ENCODE measurements around the gene GLI1.

The GLI1 gene

GRCh38 chr12:57459750-57460467 is at the start of gene GLI1:
GLI1 (plus strand) TSS chr12:57459785; CDS start chr12:57463692, 3,907 bp downstream.
- TF ChIP-seq EGR1 (IDR thresholded peaks at IDR 0.05) (0 out of 2 replicates have a peak, but pooled peaks have one; percentile 16), ZBTB7A (IDR thresholded peaks at IDR 0.05; ENCODE audit: low read depth) (peak; percentile 97), CEBPB (IDR thresholded peaks at IDR 0.05) (no peak), YY1 (IDR thresholded peaks at IDR 0.05; ENCODE audit: low read depth) (no peak), TAF1 (IDR thresholded peaks at IDR 0.05; ENCODE audit: low read depth) (no peak), EP300 (IDR thresholded peaks at IDR 0.05; ENCODE audit: borderline replicate concordance) (no peak), RAD21 (IDR thresholded peaks at IDR 0.05; ENCODE audit: low read depth) (no peak), MAX (IDR thresholded peaks at IDR 0.05) (no peak), USF1 (IDR thresholded peaks at IDR 0.05) (no peak), REST (IDR thresholded peaks at IDR 0.05; ENCODE audit: low read depth) (no peak)

- no peak for TF ChIP-seq TEAD4 (IDR thresholded peaks at IDR 0.05)
- no peak for TF ChIP-seq USF1 (IDR thresholded peaks at IDR 0.05)
- TF ChIP-seq YY1 (IDR thresholded peaks at IDR 0.05; ENCODE audit: low read depth), result no peak
- TF ChIP-seq TCF12 (IDR thresholded peaks at IDR 0.05; ENCODE audit: low read depth), result no peak
- no peak for TF ChIP-seq EP300 (IDR thresholded peaks at IDR 0.05; ENCODE audit: borderline replicate concordance)
- TF ChIP-seq NFIC (IDR thresholded peaks at IDR 0.05), result no peak
- no peak for TF ChIP-seq RAD21 (IDR thresholded peaks at IDR 0.05; ENCODE audit: low read depth)
- no peak for TF ChIP-seq FOXM1 (IDR thresholded peaks at IDR 0.05; ENCODE audit: borderline replicate concordance, low read depth)
- TF ChIP-seq EGR1 (IDR thresholded peaks at IDR 0.05), result no peak
- TF ChIP-seq MAX (IDR thresholded peaks at IDR 0.05), result no peak
- TF ChIP-seq CEBPB (IDR thresholded peaks at IDR 0.05), result no peak
- TF ChIP-seq TAF1 (IDR thresholded peaks at IDR 0.05; ENCODE audit: low read depth), result no peak
- no peak for TF ChIP-seq CREB1 (IDR thresholded peaks at IDR 0.05; ENCODE audit: low read depth)
- TF ChIP-seq ZBTB7A (IDR thresholded peaks at IDR 0.05; ENCODE audit: low read depth), result no peak
- TF ChIP-seq REST (IDR thresholded peaks at IDR 0.05; ENCODE audit: low read depth), result no peak
Observed at GRCh38 chr12:57410534-57410933, 49.1 kb upstream of the GLI1 start.

GRCh38 chr12:57415088-57415487 is 44.5 kb upstream of the GLI1 start:
- TF ChIP-seq YY1 (IDR thresholded peaks at IDR 0.05; ENCODE audit: low read depth) (no peak), TCF12 (IDR thresholded peaks at IDR 0.05; ENCODE audit: low read depth) (no peak), ZBTB7A (IDR thresholded peaks at IDR 0.05; ENCODE audit: low read depth) (no peak), USF1 (IDR thresholded peaks at IDR 0.05) (no peak), TAF1 (IDR thresholded peaks at IDR 0.05; ENCODE audit: low read depth) (no peak), TEAD4 (IDR thresholded peaks at IDR 0.05) (no peak), CEBPB (IDR thresholded peaks at IDR 0.05) (no peak), MAX (IDR thresholded peaks at IDR 0.05) (no peak), FOXM1 (IDR thresholded peaks at IDR 0.05; ENCODE audit: borderline replicate concordance, low read depth) (no peak), EP300 (IDR thresholded peaks at IDR 0.05; ENCODE audit: borderline replicate concordance) (no peak)

- TF ChIP-seq TEAD4 (IDR thresholded peaks at IDR 0.05), result no peak
- no peak for TF ChIP-seq TCF12 (IDR thresholded peaks at IDR 0.05; ENCODE audit: low read depth)
- no peak for TF ChIP-seq EGR1 (IDR thresholded peaks at IDR 0.05)
- TF ChIP-seq RAD21 (IDR thresholded peaks at IDR 0.05; ENCODE audit: low read depth), result no peak
- no peak for TF ChIP-seq ZBTB7A (IDR thresholded peaks at IDR 0.05; ENCODE audit: low read depth)
- TF ChIP-seq FOXM1 (IDR thresholded peaks at IDR 0.05; ENCODE audit: borderline replicate concordance, low read depth), result no peak
- no peak for TF ChIP-seq TAF1 (IDR thresholded peaks at IDR 0.05; ENCODE audit: low read depth)
- TF ChIP-seq MAX (IDR thresholded peaks at IDR 0.05), result no peak
- TF ChIP-seq EP300 (IDR thresholded peaks at IDR 0.05; ENCODE audit: borderline replicate concordance), result no peak
- TF ChIP-seq REST (IDR thresholded peaks at IDR 0.05; ENCODE audit: low read depth), result no peak
- TF ChIP-seq YY1 (IDR thresholded peaks at IDR 0.05; ENCODE audit: low read depth), result no peak
- no peak for TF ChIP-seq NFIC (IDR thresholded peaks at IDR 0.05)
- TF ChIP-seq CEBPB (IDR thresholded peaks at IDR 0.05), result no peak
- no peak for TF ChIP-seq CREB1 (IDR thresholded peaks at IDR 0.05; ENCODE audit: low read depth)
- TF ChIP-seq USF1 (IDR thresholded peaks at IDR 0.05), result no peak
Observed at GRCh38 chr12:57416039-57416996, 43.3 kb upstream of the GLI1 start.
